Endothelial cell of umbilical vein (primary cell): Measurements from ENCODE around the gene SHC1. TPM values are rescaled to one million over a fixed set of nuclear protein-coding genes. Genes with fewer than 3 reads are reported as not detected.

ENCODE experiments used
- BruUV-seq: library from RNA; stranded (reverse); fragments of 400-500 nt; replicated peaks from 2 replicates; lab custom pipeline; 2021; lab: Mats Ljungman, UMichigan
- CTCF ChIA-PET: fragments of 300-600, 350-600 bp; sonication (Branson Sonifier 250); formaldehyde crosslinking; loops from one replicate; lab custom pipeline; 2021; ENCODE audit warnings: antibody characterized with exemption, inconsistent platforms; lab: Charles Lee
- POLR2A ChIA-PET: fragments of 300-600, 350-600 bp; sonication (Branson Sonifier 250); formaldehyde crosslinking; loops from one replicate; lab custom pipeline; 2021; ENCODE audit warnings: antibody characterized with exemption, inconsistent platforms; lab: Charles Lee
- DNase-seq: peaks from one replicate; pipeline ENCODE4 v3.0.0-alpha.2; 2011; ENCODE audit warnings: low read depth, low spot score
- FAIRE-seq: peaks from 2 replicates; lab custom pipeline; 2011; peaks lifted over from hg19 to GRCh38; lab: Jason Lieb, UNC
- H2AFZ ChIP-seq: 2 replicates; pipeline ENCODE4 v1.6.0; 2012; ENCODE audit warnings: low read depth, low read length, control low read depth, inconsistent platforms
- H3K27ac ChIP-seq: 2 replicates; pipeline ENCODE4 v1.5.1; 2011; ENCODE audit warnings: low read depth, mild to moderate bottlenecking, control low read depth, low read length, moderate library complexity; ENCODE audit not compliant: insufficient read depth
- H3K27me3 ChIP-seq, 2 experiments: 2 replicates each; pipeline versions ENCODE4 v1.6.0 to v1.6.1; 2011; ENCODE audit warnings: low read length in 2 of 2, mixed read lengths in 1 of 2; ENCODE audit not compliant: control insufficient read depth in 2 of 2, insufficient read depth in 2 of 2
- H3K36me3 ChIP-seq, 2 experiments: 2 replicates in 1 of 2; 3 replicates in 1 of 2; pipeline ENCODE4 v1.5.1; 2011; ENCODE audit warnings: low read length in 2 of 2, mild to moderate bottlenecking in 1 of 2, moderate library complexity in 1 of 2; ENCODE audit not compliant: control insufficient read depth in 2 of 2, insufficient read depth in 2 of 2; ENCODE audit errors: extremely low read depth in 1 of 2
- H3K4me1 ChIP-seq: 3 replicates; pipeline ENCODE4 v1.5.1; 2011; ENCODE audit warnings: mild to moderate bottlenecking, low read length; ENCODE audit not compliant: control insufficient read depth, insufficient read depth; ENCODE audit errors: extremely low read depth
- H3K4me2 ChIP-seq: 2 replicates; pipeline ENCODE4 v1.6.1; 2011; ENCODE audit warnings: low read length, control low read depth, mixed read lengths; ENCODE audit not compliant: insufficient read depth
- H3K4me3 ChIP-seq, 3 experiments: fragments of 200-600 bp in 1 of 3; sonication (generic), shearing (Covaris generic) in 1 of 3; replicated peaks in 1 of 3; 2 replicates each; pipeline ENCODE4 v1.5.1; 2011 to 2016; ENCODE audit warnings: control low read depth in 3 of 3, low read length in 3 of 3, mild to moderate bottlenecking in 2 of 3, inconsistent platforms in 1 of 3, low read depth in 1 of 3, moderate library complexity in 1 of 3; ENCODE audit not compliant: insufficient read depth in 1 of 3
- H3K79me2 ChIP-seq: 2 replicates; pipeline ENCODE4 v1.6.0; 2012; ENCODE audit warnings: low read length, inconsistent platforms; ENCODE audit not compliant: control insufficient read depth, insufficient read depth
- H3K9ac ChIP-seq: replicated peaks from 2 replicates; pipeline ENCODE3; 2011; ENCODE audit warnings: low read length, control low read depth; ENCODE audit not compliant: insufficient read depth; ENCODE audit errors: extremely low read depth
- H3K9me1 ChIP-seq: replicated peaks from 3 replicates; pipeline ENCODE4 v1.6.0; 2011; ENCODE audit warnings: mild to moderate bottlenecking, low read length; ENCODE audit not compliant: control insufficient read depth, insufficient read depth; ENCODE audit errors: extremely low read depth
- H3K9me3 ChIP-seq: replicated peaks from 2 replicates; pipeline ENCODE4 v1.5.1; 2012; ENCODE audit warnings: low read length, inconsistent platforms; ENCODE audit not compliant: control insufficient read depth, insufficient read depth
- H4K20me1 ChIP-seq: replicated peaks from 2 replicates; pipeline ENCODE3; 2011; ENCODE audit warnings: mild to moderate bottlenecking, low read length; ENCODE audit not compliant: control insufficient read depth, insufficient read depth; ENCODE audit errors: extremely low read depth
- FOS ChIP-seq: IDR thresholded peaks from 2 replicates; pipeline ENCODE4 v1.6.1; 2011; ENCODE audit warnings: mild to moderate bottlenecking, low read length, moderate library complexity, borderline replicate concordance; ENCODE audit not compliant: insufficient read depth
- JUN ChIP-seq: IDR thresholded peaks from 2 replicates; pipeline ENCODE4 v1.6.1; 2011; ENCODE audit warnings: borderline replicate concordance, low read depth; ENCODE audit not compliant: insufficient read length, insufficient read depth
- MYC ChIP-seq: IDR thresholded peaks from one replicate; pipeline ENCODE4 v1.6.1; 2011; ENCODE audit warnings: mild to moderate bottlenecking, low read depth, low read length
- POLR2A ChIP-seq: IDR thresholded peaks from 2 replicates; pipeline ENCODE4 v1.6.1; 2012; ENCODE audit warnings: low read depth, mild to moderate bottlenecking, control low read depth, low read length
- POLR2AphosphoS5 ChIP-seq: IDR thresholded peaks from 2 replicates; pipeline ENCODE4 v1.6.1; 2012; ENCODE audit warnings: low read depth, mild to moderate bottlenecking, control low read depth, low read length, moderate library complexity; ENCODE audit not compliant: insufficient read depth
- dilution Hi-C: fragments of 300-500 bp; cut with MboI; formaldehyde crosslinking; loops from one replicate; pipeline ENCODE4 v1.15.0; 2019; ENCODE audit warnings: low sequenced_read_pairs; ENCODE audit not compliant: extremely low pct_ligation_motif_present
- intact Hi-C: fragments of 100-400 bp; cut with micrococcal nuclease; formaldehyde crosslinking; loops from one replicate; pipeline ENCODE4 v1.10.0; 2022
- polyA plus RNA-seq, 4 experiments: library from polyadenylated mRNA; depleted of rRNA in 3 of 4; stranded (reverse) in 3 of 4; unstranded in 1 of 4; fragments of >200 nt; gene quantifications; 2 replicates each; pipeline versions ENCODE4 v1.2.1 to v1.2.3, GENCODE V29; 2011 to 2012; ENCODE audit warnings: missing spikeins in 1 of 4
- total RNA-seq: library from RNA; stranded (reverse); gene quantifications from 2 replicates; pipeline ENCODE4 v1.2.3, GENCODE V29; 2021
- TF ChIP-seq, protein P1 (sequence below), 2 donors: IDR thresholded peaks; 1 replicate in 1 of 2; 2 replicates in 1 of 2; pipeline ENCODE4 v1.5.1; 2011; ENCODE audit warnings: low read length in 2 of 2, mild to moderate bottlenecking in 2 of 2, moderate library complexity in 2 of 2, control low read depth in 1 of 2, inconsistent platforms in 1 of 2, low read depth in 1 of 2; ENCODE audit not compliant: insufficient read depth in 1 of 2; ENCODE audit errors: extremely low read depth in 1 of 2
- TF ChIP-seq, protein P2 (sequence below): IDR thresholded peaks from 2 replicates; pipeline ENCODE4 v1.6.1; 2011; ENCODE audit not compliant: insufficient read depth, insufficient read length

SHC1 gene
- total and polyA plus RNA-seq, 2 donors (not counting 3 experiments of a cell fraction or from before 2014, with no cell fraction given): 316 to 324 TPM

DNA sequence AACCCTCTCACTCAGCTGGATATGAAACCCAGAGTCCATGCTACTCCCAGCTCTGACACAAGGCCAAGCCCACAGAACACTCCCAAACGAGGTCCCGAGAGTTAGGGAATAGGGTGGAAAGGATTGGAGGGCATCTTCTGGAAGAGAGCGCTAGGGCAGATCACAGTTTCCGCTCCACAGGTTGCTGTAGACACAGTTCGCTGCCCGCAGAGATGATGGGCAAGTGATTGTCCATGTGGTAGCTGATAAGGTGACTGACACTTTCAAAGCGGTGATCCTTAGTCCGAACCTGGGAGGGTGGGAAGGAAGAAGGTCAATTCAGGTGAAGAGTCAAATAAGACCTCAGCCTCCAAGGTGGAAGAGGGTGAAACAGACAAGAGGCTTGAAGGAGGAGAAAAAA is 6.9 kb downstream of the SHC1 start:
- no peaks in the 10 kb centered on the region for H3K27me3 ChIP-seq
- BruUV-seq: no TSS peak
- no peak overlapping the region for H3K9ac ChIP-seq
- H3K36me3 ChIP-seq: peaks cover 19 to 45% of the 10 kb centered on the region in 2 experiments
- H4K20me1 ChIP-seq: no peaks in the 10 kb centered on the region
- dilution Hi-C loops (no loop called here), intact Hi-C loops (no loop called here)
- H3K4me2 ChIP-seq: no peak overlapping the region
- H3K4me3 ChIP-seq: no peak overlapping the region
- no peaks in the 10 kb centered on the region for H3K9me3 ChIP-seq
- DNase-seq (no peak), FAIRE-seq (no peak)
- H2AFZ ChIP-seq: no peak overlapping the region
- no peak for TF ChIP-seq POLR2A
- TF ChIP-seq JUN: no peak
- TF ChIP-seq, protein P1, sequence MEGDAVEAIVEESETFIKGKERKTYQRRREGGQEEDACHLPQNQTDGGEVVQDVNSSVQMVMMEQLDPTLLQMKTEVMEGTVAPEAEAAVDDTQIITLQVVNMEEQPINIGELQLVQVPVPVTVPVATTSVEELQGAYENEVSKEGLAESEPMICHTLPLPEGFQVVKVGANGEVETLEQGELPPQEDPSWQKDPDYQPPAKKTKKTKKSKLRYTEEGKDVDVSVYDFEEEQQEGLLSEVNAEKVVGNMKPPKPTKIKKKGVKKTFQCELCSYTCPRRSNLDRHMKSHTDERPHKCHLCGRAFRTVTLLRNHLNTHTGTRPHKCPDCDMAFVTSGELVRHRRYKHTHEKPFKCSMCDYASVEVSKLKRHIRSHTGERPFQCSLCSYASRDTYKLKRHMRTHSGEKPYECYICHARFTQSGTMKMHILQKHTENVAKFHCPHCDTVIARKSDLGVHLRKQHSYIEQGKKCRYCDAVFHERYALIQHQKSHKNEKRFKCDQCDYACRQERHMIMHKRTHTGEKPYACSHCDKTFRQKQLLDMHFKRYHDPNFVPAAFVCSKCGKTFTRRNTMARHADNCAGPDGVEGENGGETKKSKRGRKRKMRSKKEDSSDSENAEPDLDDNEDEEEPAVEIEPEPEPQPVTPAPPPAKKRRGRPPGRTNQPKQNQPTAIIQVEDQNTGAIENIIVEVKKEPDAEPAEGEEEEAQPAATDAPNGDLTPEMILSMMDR (IDR thresholded peaks at IDR 0.05; ENCODE audit: extremely low read depth in 1 of 2, insufficient read depth in 1 of 2, low read depth in 1 of 2, low read length in 2 of 2): no peak
- no peak for TF ChIP-seq MYC
- no peak for TF ChIP-seq FOS
- TF ChIP-seq POLR2AphosphoS5: no peak
- TF ChIP-seq, protein P2, sequence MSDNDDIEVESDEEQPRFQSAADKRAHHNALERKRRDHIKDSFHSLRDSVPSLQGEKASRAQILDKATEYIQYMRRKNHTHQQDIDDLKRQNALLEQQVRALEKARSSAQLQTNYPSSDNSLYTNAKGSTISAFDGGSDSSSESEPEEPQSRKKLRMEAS: no peak
- POLR2A ChIA-PET: no interaction called here
- CTCF ChIA-PET: interaction anchor here (1.0 to 4.0 kb wide), 2 partner anchors 31 to 35 kb away, joined by 3 to 48 read pairs; partner anchors contain the start of gene LENEP
- no peaks in the 10 kb centered on the region for H3K9me1 ChIP-seq
- H3K4me1 ChIP-seq: peaks cover 48% of the 10 kb centered on the region
- H3K79me2 ChIP-seq: peaks cover 48% of the 10 kb centered on the region
- H3K27ac ChIP-seq: no peak overlapping the region
